LoVo (cell line): Measurements from ENCODE around the gene COX14.
"Not testable (repeated sequence)": the region's sequence is repeated elsewhere in the genome, so short reads cannot be mapped to it uniquely, and the experiment has no call there.

ENCODE experiments used
- DNase-seq: peaks from one replicate; pipeline ENCODE4 v3.0.0-alpha.2; 2016; ENCODE audit warnings: low spot score

Gene COX14

DNA sequence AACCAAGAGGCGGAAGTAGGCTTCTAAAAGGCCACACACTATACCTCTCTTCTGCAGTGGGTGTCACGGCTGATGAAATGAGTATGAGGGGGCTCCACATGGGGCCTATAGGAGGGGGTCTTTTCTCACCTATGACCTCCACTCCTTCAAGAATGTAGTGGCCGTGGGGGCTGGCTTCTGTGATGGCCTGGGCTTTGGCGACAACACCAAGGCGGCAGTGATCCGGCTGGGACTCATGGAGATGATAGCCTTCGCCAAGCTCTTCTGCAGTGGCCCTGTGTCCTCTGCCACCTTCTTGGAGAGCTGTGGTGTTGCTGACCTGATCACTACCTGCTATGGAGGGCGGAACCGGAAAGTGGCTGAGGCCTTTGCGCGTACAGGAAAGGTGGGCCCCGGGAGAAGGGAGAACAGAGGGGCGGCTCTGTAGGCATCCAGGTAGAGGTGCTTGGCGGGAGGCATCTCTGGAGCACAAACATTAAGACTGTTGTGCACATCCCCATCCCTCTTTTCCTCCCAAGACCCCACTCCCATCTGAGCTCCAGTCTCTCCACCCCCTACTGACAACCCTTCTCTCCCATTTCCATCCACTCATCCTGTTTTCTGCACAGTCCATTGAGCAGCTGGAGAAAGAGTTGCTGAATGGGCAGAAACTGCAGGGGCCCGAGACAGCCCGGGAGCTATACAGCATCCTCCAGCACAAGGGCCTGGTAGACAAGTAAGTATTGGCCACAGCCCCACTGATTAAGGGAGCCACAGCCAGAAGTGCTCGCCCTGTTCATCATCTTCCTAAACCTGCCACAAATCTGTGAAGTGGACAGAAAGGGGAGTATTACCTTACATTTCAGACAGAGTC, 4.4 kb upstream of the COX14 start:
- no peak for DNase-seq

DNA sequence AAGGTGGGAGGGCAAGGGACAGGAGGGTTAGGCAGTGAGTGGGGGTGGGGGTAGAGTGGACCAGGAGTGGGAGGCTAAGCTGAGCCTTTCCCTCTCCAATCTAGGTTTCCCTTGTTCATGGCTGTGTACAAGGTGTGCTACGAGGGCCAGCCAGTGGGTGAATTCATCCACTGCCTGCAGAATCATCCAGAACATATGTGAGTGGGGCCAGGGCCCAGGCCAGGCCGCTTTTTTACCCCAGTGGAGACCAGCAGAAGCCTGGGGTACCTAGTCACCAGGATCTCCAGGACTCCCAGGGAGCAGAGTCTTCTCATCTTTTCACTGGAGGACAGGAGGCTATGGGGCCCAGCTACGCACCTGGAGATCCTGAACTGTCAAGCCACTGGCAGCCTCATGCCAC, 2.7 kb upstream of the COX14 start:
- DNase-seq = no peak

DNA sequence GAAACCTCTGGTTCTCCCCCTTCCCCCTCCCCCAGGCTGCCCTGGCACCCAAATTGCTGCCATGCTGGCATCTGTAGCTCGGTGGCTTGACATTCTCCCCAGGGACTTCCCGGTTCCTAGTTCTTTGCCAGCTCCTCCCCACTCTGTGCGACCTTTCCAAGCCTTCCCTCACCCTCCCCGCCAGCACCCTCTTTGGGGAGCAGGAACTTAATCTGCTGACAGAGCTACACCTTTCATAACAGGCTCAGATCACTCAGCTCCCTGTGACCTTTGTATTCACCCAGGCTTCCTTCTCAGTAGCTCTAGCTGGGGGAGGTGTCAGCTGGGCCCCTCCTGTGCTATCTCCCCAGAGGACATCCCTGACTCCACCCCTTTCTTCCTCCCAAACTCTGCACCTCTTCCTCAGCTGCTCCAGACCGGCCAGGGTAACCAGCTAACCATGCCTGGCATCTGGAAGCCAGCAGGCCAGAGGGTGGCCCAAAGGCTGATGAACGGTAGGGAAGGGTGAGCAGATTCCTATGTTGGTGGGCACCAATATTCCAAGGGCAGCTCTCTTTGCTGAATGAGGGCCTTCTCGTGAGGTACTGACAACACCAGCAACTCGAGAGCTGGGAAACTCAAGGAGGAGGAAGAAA, 1.8 kb upstream of the COX14 start:
- peak; percentile 32 for DNase-seq

DNA sequence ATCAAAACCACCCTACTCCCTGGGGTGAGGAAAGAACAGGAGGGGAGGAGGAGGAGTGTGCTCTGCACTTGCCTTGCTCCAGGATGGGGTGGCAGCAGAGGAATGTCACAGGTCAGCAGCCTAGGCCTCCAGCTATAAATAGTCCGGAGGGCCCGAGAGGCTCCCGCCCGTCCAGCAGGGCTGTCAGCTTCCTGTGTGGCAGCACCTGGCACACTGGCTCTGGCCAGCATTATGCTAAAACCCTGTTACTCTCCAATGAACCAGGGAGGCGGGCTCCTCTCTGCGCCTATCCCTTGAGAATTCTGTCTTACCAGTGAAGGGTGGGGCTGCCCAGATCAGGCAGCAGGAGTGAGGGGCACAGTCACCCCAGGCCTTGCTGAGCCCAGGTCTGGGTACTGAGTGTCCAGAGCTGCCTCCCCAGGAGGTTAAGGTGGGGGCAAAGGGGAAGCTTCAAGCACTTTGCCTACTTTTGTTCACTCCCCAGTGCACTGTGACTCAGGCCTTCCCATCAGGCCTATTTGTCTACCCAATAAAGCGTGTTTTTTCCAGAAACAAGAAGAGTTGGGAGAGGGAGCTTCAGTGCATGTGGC, 1.2 kb upstream of the COX14 start:
- peak; percentile 45 for DNase-seq

DNA sequence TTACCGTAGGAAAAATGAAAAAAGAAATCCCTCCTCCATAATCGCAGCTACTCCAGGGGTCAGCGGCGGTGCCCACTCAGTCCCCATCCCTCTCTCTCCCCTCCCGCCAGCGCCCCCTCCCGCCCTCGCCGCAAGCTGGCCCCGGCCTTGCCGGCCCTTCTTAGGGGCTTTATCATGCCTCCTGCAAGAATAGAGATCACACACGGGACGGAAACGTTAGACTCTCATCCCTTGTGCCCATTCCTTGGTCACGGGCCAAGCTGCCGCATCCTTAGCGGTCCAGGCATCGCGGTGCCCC, 692 bp upstream of the COX14 start:
- DNase-seq = no peak

DNA sequence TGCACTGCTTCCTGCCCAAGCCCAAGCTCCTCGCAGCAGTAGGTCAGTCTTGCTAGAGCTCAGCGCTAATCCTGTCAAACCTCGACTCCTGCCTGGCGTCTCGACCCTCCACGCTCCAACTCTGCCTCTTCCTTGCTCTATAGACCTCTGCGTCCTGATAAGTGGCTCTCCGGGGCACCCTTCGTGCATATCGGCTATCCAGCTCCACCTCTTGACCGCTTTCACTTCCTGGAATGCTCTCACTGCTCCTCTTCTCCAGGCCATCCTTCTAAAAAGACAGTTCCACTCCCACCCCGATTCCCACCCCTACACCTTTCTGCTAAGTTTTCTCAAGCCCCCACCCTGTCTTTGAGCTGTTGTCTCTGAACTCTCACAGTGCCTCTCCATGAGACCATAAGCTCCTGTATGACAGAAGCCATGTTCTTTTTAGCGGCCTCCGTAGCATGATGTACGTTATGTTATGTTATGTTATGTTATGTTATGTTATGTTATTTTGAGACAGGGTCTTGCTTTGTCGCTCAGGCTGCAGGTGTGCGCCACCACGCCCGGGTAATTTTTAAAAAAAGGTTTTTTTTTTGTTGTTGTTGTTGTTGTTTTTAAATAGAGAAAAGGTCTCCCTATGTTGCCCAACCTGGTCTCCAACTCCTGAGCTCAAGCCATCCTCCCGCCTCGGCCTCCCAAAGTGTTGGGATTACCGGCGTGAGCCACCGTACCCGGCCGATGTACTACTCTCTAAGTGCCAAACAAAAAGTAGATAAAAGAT, 601 bp downstream of the COX14 start:
- peak; percentile 55 for DNase-seq

DNA sequence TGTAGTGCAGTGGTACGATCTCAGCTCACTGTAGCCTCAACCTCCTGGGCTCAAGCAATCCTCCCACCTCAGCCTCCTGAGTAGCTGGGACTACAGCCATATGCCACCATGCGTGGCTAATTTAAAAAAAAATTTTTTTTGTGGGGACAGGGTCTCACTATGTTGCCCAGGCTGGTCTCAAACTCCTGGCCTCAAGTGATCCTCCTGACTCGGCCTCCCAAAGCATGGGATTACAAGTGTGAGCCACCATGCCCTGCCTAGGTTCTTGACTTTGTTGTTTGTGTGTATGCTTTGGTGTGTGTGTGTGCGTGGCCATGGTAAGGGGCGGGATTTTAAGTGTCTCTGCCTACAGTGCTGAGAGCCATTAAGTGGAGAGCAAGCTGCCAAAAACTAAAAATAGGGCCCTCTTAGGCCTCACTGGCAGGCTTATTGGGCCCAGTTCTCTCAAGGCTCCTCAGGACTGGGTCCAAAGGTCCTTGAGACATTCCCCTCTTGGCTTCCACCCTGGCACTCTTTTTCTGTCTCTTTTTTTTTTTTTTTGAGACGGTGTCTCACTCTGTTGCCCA, 5.1 kb downstream of the COX14 start:
- no peak for DNase-seq

DNA sequence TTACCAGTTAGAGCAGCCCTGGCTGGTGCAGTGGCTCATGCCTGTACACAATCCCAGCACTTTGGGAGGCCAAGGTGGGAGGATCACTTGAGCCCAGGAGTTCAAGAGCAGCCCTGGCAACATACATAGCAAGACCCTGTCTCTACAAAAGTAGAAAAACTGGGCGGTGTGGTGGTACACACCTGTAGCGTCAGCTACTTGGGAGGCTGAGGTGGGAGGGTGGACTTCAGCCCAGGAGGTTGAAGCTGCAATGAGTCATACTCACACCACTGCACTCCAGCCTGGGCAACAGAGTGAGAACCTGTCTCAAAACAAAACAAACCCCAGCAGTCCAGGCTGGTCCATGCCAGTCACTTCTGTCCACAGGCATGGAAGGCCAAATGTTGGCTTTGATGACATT, 7.4 kb downstream of the COX14 start:
- no peak for DNase-seq

DNA sequence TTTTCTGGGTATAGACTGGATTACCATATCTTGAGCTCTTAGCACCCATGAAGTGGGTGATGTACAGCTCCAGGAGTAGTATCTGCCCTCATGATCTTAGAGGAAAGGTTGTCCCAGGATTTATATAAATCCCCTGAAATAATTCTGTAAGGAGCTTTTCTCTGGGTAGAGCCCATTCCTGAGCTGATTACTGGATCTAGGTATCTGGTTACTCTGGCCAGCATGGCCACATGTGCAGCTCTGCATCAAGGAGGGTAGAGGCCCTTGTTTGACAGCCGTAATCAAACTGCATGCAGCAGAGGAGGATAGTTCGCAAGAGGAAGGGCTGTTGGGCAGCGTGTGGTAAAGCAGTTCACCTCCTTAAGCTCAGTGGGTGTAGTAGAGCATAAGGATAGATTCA, 8.5 kb downstream of the COX14 start:
- DNase-seq = no peak

DNA sequence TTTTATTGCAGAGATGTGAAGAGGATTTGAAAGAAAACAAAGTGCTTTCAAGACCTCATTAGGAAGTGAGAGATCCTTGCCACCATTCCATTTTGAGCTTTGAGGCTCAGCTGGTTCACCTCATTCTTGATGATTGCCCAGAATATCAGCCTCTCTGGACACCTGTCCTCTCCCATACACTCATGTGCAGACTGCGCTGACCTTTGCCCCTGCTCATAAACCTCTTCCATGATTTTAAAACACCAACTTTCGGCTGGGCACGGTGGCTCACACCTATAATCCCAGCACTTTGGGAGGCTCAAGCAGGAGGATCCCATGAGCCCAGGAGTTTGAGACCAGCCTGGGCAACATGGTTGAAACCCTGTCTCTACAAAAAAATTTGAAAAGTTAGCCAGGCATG, 8.9 kb downstream of the COX14 start:
- no peak for DNase-seq

DNA sequence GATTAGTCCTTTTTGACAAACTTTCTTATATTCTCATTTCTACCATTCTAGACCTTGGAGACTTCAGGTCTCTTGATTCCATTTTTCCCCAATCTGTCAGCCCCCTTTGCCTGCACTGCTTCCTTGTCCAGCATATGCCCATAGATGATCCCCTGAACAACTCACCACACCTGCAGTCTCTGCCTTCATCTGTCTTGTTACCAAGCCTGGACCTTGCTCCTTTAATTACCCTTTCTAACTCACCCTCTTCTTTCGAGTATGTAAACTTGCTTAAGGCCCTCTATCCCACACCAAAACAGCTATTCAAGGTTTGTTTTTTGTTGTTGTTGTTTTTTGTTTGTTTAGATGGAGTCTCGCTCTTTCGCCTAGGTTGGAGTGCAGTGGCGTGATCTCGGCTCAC, 9.6 kb downstream of the COX14 start:
- DNase-seq = no peak

DNA sequence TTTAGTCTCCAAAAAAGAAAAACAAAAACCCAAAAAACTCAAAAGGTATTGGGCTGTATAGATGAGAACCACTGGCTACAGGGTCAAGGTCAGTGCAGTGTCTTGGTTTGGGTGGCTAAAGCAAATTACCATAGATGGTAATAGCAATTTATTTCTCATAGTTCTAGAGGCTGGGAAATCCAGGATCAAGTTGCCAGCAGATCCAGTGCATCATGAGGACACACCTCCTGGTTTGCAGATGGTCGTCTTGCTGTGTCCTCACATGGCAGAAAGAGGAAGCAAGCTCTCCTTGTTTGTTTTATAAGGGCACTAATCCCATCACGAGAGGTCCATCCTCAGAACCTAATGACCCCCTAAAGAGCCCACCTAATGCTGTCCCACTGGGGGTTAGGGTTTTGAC, 11.2 kb downstream of the COX14 start:
- DNase-seq = no peak

DNA sequence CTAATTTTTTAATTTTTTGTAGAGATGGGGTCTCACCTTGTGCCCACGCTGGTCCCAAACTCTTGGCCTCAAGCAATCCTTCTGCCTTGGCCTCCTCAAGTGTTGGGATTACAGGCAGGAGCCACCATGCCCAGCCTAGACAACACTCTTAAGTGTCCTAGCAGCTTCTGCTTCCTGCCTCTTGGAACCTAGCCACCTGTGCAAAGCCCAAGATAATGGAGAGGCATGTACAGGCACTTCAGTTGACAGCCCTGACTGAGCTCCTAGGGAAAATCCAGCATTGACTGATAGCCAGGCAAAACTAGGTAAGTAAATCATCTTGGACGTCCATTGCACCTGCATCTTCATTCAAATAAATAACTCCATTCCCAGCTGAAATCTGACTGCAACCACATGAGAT, 15.5 kb downstream of the COX14 start:
- DNase-seq = no peak

DNA sequence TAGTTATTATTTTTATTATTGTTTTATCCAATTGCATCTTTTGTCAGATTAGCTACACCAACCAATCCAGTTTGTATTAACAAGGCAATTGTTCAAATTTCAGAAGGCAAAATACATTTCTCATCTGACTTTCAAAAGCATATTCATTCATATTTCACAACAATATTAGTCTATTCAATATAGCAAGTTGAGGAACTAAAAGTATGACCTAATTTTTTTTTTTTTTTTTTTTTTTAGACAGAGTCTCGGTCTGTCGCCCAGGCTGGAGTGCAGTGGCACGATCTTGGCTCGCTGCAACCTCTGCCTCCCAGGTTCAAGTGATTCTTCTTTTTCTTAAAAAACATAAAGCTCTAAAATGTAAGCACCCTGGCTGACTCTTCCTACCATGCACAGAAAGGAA, 17.3 kb downstream of the COX14 start:
- no peak for DNase-seq

DNA sequence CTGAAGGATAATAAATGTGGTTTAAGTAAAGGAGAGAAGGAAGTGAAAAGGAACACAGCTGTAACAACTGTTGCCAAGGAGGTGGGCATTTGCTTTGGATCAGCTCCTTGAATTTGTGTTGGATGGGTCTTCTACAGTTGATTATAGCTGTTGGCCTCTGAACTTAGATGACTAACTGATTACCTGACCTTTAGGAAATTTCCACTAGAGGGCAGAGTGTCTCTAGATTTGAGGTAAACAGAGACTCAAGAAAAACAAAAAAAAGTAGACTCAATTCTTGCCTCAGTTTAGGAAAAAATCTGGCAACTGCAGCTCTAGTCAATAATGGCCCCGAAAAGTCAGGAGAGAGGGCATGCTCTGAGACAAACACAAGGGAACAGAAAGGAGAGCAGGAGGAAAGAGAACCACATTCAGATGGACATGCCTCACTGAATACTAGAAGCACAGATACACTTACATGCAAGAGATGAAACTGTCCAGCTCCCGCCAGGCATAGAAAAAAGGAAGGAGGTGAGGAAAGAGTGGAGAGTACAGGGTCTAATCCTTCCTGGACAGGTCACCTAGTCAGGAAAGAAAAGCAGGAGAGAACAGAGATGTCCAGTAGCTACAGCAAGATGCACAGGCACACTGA, 20.6 kb downstream of the COX14 start:
- no peak for DNase-seq

DNA sequence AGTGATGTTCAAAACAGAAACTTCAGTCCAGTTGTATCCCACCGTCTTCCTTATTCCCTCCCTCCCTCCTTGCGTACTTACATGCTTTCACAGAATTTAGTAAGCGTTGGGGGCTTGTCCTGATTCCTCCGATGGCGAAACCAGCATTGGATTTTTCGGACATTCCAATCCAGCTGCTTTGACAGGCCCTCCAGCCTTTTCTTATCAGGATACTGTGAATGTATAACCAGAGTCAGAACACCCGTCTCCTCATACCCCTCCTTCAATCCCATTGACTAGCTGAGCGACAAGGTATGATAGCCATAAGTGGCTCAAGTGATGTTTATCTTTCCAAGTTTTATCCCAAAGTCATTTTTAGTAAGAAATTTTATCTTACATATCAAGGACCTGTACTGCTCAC, 31.0 kb downstream of the COX14 start:
- DNase-seq = no peak

DNA sequence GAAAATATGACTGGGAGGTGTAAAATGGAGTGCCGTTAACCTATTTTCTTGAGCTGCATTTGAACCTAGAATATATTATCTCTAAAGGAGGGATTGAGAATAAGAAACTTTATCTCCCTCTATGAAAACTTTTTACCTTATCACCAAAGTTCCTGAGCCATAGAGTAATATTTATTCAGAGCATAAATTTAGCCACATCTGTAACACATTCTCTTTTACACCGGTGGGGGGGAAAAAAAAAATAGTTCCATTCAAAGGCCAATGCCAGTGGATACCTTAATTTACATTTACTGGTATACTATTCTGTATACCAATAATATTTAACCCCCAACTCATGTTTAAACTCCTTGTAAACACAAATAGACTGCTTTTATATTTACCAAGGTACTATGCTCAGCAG, 33.4 kb downstream of the COX14 start:
- no peak for DNase-seq

DNA sequence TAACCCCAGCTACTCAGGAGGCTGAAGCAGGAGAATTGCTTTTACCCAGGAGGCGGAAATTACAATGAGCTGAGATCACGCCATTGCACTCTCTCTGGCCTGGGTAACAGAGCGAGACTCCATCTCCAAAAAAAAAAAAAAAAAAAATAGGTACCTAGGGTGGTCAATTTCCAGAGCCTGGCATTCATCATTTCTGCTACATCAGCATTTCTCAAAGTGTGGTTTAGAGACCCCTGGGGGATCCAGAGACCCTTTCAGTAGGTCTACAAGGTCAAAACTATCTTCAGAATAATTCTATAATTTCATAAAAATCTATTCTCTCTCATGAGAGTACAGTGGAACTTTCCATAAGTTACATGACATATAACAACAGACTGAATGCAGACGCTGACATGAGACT, 35.2 kb downstream of the COX14 start:
- DNase-seq = no peak

DNA sequence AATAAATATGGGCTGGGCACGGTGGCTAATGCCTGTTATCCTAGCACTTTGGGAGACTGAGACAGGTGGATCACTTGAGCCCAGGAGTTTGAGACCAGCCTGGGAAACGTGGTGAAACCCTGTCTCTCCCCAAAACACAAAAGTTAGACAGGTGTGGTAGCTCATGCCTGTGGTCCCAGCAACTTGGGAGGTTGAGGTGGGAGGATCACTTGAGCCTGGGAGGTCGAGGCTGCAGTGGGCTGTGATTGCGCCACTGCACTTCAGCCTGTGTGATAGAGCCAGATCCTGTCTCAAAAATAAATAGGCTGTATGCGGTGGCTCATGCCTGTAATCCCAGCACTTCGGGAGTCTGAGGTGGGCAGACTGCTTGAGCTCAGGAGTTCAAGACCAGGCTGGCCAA, 36.0 kb downstream of the COX14 start:
- DNase-seq = not testable (repeated sequence)

DNA sequence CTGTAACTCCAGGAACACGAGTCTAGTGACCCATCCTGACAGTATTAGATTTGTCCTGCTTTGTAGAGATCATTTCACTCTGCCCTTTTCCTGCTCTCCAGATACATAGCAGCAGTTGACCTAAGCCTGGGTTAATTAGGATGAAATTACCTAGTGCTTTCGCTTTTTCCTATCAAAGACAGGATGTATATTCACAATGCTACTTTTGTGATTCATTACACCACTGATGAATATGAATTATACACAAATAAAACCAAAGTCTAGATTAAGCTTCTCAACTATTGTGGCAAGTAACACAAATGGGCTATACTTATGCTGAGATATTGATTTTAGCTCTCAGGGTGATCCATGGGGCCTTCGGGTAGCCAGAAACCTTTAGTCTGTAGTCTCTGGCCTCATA, 37.3 kb downstream of the COX14 start:
- no peak for DNase-seq

DNA sequence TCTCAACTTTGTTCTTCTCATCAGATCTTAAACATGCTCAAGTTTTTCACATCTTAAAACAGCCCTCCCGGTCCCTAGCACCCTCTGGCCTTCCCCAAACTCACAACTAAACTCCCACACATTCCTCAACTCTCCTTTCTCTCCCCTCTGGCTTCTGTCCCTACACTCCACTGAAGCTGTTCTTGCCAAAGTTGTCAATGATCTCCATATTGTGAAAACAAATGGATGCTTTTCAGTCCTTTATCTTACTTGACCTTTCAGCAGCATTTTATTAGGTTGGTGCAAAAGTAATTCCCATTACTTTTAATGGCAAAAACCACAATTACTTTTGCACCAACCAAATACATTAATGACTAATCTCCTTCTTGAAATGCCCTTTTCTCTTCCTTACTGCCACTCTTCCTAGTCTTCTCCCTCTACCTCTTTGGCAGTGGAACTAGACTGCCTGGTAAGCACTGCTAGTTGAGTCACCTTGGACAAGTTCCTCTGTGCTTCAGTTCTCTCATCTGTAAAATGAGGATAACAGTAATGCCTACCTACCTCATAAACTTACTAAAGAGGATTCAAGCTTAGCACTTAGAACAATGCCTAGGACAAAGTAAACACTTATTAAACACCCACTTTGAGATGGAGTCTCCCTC, 39.1 kb downstream of the COX14 start:
- no peak for DNase-seq

DNA sequence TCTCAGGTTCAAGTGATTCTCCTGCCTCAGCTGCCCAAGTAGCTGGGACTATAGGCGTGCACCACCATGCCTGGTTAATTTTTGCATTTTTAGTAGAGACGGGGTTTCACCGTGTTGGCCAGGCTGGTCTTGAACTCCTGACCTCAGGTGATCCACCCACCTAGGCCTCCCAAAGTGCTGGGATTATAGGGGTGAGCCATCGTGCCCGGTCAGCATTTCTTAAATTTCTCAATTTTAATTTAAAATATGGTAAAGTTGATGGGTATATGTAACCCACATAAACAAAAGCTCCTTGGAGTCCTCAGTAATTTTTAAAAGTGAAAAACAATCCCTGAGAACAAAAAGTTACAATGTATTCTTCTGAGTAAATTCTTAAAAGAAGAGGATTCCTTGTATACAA, 42.9 kb downstream of the COX14 start:
- not testable (repeated sequence) for DNase-seq
